Glutamatergic neuron (in vitro differentiated cells): Measurements from ENCODE around the gene SMAD6. TPM values are rescaled to one million over a fixed set of nuclear protein-coding genes. Genes with fewer than 3 reads are reported as not detected.

Experiments
- DNase-seq: peaks from one replicate; pipeline ENCODE4 v3.0.0; 2022
- H3K27ac Mint-ChIP-seq: one replicate; pipeline ENCODE4 v1.8.0; 2020; ENCODE audit warnings: mild to moderate bottlenecking, mixed read lengths, inconsistent platforms; ENCODE audit not compliant: unreplicated experiment
- H3K27me3 Mint-ChIP-seq: one replicate; pipeline ENCODE4 v1.8.0; 2020; ENCODE audit warnings: mild to moderate bottlenecking, moderate library complexity, mixed read lengths, inconsistent platforms; ENCODE audit not compliant: unreplicated experiment
- H3K36me3 Mint-ChIP-seq: one replicate; pipeline ENCODE4 v1.8.0; 2020; ENCODE audit warnings: mild to moderate bottlenecking, mixed read lengths, inconsistent platforms; ENCODE audit not compliant: unreplicated experiment
- H3K4me1 Mint-ChIP-seq: one replicate; pipeline ENCODE4 v1.8.0; 2020; ENCODE audit warnings: mild to moderate bottlenecking, low read depth, mixed read lengths, inconsistent platforms; ENCODE audit not compliant: unreplicated experiment
- H3K4me3 Mint-ChIP-seq: one replicate; pipeline ENCODE4 v1.8.0; 2020; ENCODE audit warnings: mild to moderate bottlenecking, mixed read lengths, inconsistent platforms; ENCODE audit not compliant: unreplicated experiment
- H3K9me3 Mint-ChIP-seq: one replicate; pipeline ENCODE4 v1.8.0; 2020; ENCODE audit warnings: mild to moderate bottlenecking, moderate library complexity, mixed read lengths, inconsistent platforms; ENCODE audit not compliant: unreplicated experiment
- total RNA-seq: library from RNA; stranded (reverse); fragmentation: NEBNext Ultra II Directional; extraction: Animal tissue kit (Norgen Biotek cat#: 25700); gene quantifications from one replicate; pipeline ENCODE4 v1.2.1, GENCODE V29; 2021; ENCODE audit not compliant: unreplicated experiment
- TF ChIP-seq, protein P1 (sequence below): fragments of 200-600 bp; sonication (generic); IDR thresholded peaks from one replicate; pipeline ENCODE4 v1.5.0; 2021; ENCODE audit not compliant: partially characterized antibody, unreplicated experiment

SMAD6 gene
- total RNA-seq, 1 donor from 2014 or later = 0.83 TPM

DNA sequence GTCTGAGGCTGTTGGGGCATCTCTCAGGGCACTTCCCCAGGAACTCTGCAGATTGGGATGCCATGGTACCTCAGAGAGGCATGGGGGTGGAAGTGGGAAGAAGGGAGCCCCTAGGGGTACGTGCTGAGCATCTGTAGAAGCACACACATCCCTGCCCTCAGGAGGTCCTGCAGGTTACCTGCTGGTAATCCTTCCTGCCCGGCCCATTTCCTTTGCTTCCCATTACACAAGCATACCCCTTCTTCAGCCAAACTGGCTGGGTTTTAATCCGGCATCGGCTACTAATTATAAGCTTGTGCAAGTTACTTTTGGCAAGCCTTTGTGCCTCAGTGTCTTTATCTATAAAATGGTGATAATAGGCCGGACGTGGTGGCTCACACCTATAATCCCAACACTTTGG is 3.1 kb upstream of the SMAD6 start:
- Mint-ChIP-seq H3K4me3 (no peak overlapping the region), H3K27ac (no peak overlapping the region), H3K9me3 (no peaks in the 10 kb centered on the region), H3K36me3 (no peaks in the 10 kb centered on the region), H3K27me3 (peaks cover 8% of the 10 kb centered on the region), H3K4me1 (no peaks in the 10 kb centered on the region)
- TF ChIP-seq, protein P1, sequence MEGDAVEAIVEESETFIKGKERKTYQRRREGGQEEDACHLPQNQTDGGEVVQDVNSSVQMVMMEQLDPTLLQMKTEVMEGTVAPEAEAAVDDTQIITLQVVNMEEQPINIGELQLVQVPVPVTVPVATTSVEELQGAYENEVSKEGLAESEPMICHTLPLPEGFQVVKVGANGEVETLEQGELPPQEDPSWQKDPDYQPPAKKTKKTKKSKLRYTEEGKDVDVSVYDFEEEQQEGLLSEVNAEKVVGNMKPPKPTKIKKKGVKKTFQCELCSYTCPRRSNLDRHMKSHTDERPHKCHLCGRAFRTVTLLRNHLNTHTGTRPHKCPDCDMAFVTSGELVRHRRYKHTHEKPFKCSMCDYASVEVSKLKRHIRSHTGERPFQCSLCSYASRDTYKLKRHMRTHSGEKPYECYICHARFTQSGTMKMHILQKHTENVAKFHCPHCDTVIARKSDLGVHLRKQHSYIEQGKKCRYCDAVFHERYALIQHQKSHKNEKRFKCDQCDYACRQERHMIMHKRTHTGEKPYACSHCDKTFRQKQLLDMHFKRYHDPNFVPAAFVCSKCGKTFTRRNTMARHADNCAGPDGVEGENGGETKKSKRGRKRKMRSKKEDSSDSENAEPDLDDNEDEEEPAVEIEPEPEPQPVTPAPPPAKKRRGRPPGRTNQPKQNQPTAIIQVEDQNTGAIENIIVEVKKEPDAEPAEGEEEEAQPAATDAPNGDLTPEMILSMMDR = no peak
- no peak for DNase-seq

DNA sequence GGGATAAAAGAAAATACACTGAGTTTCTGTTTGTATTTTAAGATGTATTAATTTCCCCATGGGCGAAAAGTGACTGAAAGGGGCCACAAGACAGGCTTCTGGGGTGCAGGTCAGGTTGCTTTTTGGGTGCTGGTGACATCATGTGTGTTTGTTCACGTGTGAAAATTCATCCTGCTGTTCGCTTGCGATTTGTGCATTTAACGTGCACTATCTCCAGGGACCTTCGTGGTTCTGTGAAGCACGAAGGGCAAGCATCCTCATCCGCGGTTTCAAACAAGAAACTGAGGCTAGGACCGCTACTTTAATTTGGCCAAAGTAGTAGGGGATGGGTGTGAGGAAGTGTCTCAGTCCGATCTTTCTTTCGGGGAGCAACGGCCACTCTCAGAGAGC is 1.6 kb upstream of the SMAD6 start:
- Mint-ChIP-seq H3K27ac (no peak overlapping the region), H3K4me3 (peak overlapping the region; percentile 57), H3K36me3 (no peaks in the 10 kb centered on the region), H3K27me3 (peaks cover 11% of the 10 kb centered on the region), H3K4me1 (no peaks in the 10 kb centered on the region), H3K9me3 (no peaks in the 10 kb centered on the region)
- DNase-seq = no peak
- TF ChIP-seq, protein P1 = no peak

DNA sequence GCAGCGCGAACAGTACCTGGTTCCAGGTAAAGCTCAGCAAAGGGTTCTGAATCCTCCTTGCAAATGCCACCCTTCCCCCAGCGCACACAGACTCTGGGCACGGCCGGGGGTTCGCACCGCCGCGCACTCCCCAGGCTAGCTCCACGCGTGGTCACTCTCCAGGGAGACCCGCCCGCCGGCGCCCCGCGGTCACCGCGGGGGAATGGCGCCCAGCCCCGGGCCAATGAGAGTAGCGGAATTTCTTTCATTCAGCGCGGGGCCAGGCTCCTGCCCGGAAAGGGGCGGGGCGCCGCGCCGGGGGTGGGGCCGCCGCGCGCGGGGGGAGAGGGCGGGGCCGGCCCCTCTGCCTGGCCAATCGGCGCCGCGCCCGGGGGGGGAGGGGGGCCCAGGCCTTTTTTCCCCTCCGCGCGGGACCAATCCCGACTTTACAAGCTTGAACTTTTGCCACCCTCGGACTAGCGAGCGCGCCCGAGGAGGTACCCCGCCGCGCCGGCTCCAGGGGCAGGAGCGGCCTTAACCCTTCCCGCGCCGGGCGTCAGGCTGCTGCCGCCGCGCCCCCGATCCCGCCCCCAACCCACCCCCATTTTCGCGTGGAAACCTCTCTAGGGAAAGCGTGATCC is 1.1 kb upstream of the SMAD6 start:
- Mint-ChIP-seq H3K9me3 (no peaks in the 10 kb centered on the region), H3K27me3 (peaks cover 11% of the 10 kb centered on the region), H3K4me1 (no peaks in the 10 kb centered on the region), H3K27ac (no peak overlapping the region), H3K4me3 (peak overlapping the region; percentile 57), H3K36me3 (no peaks in the 10 kb centered on the region)
- DNase-seq = peak; percentile 73
- TF ChIP-seq, protein P1 = no peak

DNA sequence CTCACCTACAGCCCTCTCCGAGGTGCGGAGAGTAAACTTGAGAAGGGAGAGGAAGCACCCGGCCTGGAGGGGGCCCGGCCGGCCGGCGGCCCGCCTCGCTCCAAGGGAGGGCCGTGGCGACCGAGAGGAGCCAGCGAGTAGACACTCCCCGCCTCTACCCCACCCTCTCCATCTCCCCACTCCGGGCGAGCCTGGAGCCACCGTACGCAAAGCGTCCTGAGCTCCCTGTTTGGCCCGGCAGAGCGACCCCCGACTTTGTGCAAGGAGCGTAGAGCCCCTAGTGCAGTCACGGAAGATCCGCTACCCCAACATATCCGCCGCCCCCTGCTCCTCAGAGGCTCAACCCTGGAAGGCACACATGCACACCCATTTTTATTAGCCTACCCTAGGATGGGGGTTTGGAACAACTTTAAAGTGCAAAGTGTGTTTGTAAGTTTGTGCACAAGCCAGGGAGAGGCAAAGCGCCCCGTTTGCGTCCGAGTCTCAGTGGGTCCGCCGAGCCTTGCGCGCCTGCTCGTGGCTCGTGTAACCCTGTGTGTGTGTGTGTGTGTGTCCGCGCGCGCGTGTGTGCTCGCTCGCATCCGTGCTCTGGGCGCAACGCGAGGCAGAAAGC is 508 bp upstream of the SMAD6 start:
- no peak overlapping the region for H3K27ac Mint-ChIP-seq

More for the DNA sequence above, 508 bp upstream of the SMAD6 start:
- Mint-ChIP-seq H3K4me3 (peak overlapping the region; percentile 83), H3K9me3 (no peaks in the 10 kb centered on the region), H3K4me1 (no peaks in the 10 kb centered on the region), H3K36me3 (no peaks in the 10 kb centered on the region), H3K27me3 (peaks cover 11% of the 10 kb centered on the region)
- peak; percentile 40 for DNase-seq
- TF ChIP-seq, protein P1 = no peak
